A172 (cell line): ENCODE measurements around the gene PSMA7. TPM values are rescaled to one million over a fixed set of nuclear protein-coding genes. Genes with fewer than 3 reads are reported as not detected.

Experiments
- DNase-seq: peaks from one replicate; pipeline ENCODE4 v3.0.0-alpha.2; 2015; ENCODE audit warnings: low spot score
- total RNA-seq: library from RNA; depleted of rRNA; stranded (reverse); fragments of >200 nt; shearing (Covaris generic); gene quantifications from 2 replicates; pipeline ENCODE4 v1.2.3, GENCODE V29; 2014

Gene PSMA7
- total RNA-seq, 1 experiment from 2014 or later = 1,013 TPM

DNA sequence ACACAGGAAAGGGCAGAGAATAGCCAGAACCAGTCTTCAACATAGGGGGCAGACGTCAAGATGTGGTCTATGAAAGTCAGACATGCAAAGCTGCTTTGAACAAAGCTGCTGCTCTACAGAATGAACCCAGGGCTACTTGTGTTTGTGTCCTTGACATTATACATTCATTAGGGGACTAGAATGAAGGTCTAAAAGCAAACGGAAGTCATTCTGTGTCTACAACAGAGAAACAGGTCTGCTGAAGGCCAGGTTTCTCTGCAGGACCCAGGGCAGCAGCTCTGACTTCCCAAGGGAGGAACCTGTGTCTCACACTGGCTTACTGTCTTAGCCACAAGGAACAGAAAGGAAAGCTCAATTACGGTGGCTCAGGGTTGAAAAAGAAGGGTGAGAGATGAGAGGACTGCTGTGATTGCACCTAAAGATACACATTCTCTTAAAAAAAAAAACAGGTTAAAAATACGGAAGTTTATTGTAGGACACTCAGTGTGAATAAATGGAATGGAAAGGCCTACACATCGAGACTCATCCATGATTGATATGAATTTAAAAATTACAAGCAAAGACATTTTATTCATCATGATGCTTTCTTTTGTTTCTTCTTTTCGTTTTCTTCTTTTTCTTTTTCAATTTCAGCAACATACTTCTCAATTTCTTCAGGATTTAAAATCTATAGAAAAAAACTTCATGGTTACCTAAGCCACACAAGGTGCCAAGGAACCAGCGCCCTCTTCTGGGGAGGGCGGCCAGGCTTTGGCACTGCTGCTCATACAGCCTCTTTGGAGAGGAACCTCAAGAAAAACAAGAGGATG is 6.7 kb downstream of the PSMA7 start:
- peak; percentile 65 for DNase-seq

DNA sequence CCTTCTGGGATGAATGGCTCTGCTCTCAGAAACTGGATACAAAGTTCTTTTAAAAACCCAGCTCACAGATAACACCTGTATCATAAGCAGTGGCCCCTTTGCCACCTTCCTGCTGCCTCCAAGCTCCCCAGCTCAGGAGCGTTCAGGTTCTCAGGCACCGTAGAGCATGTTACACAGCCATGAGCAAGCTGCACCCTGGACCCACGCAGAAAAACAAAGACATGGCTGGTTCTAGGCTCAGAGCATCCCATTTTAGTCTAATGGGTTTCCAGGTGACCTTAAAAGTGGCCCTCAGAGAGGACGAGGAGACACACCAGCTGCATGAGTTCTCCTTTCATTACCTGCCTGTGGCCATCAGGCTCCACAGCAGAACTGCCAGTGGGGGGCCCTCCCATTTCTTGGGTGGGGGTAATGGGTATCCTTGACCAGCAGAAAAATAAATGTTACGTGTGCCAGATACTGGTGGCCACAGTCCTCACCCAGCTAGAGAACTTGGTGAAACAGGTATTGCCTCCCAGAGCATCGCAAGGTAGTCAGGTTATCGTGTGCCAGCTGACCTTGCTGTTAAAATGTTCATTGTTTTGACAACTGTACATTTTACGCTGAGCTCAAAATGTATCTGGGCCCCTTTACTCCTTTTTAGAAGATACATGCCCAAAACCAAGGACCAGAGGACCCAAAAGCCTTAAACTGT is 7.5 kb downstream of the PSMA7 start:
- DNase-seq = no peak

DNA sequence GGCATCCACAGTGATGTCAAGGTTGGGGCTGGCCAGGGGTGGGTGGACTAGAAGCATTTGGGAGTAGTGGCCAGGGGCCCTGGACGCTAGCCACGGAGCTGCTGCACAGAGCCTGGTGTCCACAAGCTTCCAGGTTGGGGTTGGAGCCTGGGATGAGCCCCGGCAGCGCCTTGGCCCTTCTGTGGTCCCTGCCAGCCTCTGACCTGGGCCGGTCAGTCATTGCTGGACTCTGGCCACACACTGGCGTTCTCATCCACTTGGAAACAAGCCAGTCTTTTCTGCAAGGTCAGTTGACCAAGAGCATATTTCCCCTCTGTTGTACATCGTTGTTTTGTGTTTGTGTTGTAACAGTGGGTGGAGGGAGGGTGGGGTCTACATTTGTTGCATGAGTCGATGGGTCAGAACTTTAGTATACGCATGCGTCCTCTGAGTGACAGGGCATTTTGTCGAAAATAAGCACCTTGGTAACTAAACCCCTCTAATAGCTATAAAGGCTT is 8.4 kb downstream of the PSMA7 start:
- no peak for DNase-seq

DNA sequence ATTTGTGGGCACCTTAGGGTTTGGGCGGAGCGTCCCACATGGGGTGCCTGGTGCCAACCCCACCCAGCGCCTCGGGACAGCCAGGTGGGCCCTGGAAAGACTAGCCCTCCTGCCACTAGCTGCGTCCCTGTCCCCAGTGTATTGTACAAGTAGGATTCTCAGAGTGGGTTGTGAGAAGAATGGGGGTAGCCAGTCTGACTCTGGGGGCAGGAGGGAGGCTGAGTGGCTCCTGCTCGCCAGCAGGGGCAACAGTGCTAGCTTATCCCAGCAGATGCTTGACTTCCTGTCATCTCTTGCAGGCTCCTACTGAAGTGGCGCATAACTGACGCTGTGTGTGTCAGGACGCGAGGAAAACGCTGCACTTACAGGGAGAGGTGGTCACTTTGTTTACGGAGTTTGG is 9.3 kb downstream of the PSMA7 start:
- DNase-seq = no peak

DNA sequence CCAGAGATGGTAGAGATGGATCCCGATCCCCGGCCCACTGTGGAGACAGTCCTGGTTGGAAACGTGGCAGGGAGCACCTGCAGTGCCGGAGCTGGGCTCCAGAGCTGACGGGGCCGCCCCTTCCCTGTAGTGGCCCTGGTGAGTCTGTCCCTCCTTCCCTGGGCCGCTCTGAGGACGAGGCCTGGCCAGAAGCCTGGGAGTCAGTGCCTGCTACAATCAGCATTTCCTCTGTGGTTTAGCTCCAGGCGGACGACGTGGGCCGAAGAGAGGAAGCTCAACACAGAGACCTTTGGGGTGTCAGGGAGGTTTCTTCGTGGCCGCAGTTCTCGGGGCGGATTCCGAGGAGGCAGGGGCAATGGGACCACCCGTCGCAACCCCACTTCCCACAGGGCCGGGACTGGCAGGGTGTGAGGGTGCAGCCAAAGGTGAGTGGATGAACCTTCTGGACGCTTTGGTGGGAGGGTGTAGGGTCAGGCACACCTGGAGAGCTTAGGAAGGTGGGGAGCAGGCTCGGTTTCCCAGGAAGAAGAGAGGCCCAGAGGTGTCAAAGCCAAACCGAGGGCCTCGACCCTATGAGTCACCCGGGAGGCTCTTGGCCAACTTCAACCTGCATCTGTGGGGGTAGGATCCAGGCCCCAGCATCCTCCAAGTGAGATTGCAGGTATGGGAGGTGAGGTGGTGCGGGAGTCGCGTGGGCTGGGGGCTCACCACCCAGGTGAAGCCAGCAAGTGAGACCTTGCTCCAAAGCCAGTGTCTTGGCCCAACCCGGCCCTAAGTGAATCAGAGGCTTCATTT is 9.9 kb downstream of the PSMA7 start:
- DNase-seq = no peak

DNA sequence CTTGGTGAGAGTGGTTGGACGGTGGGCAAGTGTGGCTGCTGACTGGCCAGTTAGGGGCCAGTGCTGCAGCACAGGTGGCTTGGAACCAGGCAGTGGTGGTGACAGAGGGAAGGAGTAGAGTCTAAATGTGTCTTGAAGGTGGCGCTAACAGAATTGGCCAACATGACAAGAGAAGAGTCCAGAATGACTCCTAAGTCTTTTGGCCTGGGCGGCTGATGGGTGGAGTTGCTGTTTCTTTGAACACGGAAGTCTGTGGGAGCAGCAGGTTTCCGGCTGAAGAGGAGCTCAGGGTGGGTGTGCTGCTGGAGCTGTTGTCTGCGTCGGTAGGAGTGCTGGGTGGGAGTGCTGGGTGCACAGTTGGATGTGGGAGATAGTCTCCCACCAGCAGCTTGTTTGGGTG is 10.8 kb downstream of the PSMA7 start:
- no peak for DNase-seq

DNA sequence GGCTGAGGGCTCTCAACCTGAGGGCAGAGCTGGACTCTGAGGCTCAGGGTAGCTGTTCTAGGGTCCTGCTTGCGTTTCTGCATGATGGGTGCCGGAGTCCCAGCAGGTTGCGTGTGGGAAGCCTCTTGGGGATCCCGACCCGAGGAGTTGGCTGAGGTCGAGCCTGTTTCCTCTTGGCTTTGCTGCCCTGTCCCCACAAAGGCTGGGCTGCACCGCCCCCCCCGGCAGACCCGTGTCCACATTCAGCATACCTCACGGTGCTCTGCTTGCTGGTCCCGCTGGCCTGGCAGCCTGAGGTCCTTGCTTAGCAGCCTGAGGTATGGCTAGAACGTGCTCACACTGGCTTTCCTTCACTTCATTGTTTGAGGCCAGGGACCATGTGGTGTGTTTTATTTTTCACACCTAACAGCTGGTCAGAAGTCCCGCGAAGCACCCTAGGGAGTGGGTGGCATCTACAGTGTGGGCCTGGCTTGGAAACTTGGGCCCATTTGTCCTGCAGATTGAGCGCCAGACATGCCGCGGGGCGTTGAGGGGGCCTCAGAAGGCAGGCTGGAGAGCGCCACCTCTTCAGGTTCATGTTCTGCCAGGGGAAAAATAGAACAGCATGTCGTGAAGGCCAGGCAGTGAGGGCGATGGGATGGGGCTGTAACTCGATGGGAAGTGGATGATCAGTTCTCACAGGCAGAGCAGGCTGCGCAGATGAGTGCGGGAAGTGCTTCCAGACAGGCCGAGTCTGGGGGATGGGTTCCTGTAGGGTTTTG is 11.5 kb downstream of the PSMA7 start:
- DNase-seq = no peak

DNA sequence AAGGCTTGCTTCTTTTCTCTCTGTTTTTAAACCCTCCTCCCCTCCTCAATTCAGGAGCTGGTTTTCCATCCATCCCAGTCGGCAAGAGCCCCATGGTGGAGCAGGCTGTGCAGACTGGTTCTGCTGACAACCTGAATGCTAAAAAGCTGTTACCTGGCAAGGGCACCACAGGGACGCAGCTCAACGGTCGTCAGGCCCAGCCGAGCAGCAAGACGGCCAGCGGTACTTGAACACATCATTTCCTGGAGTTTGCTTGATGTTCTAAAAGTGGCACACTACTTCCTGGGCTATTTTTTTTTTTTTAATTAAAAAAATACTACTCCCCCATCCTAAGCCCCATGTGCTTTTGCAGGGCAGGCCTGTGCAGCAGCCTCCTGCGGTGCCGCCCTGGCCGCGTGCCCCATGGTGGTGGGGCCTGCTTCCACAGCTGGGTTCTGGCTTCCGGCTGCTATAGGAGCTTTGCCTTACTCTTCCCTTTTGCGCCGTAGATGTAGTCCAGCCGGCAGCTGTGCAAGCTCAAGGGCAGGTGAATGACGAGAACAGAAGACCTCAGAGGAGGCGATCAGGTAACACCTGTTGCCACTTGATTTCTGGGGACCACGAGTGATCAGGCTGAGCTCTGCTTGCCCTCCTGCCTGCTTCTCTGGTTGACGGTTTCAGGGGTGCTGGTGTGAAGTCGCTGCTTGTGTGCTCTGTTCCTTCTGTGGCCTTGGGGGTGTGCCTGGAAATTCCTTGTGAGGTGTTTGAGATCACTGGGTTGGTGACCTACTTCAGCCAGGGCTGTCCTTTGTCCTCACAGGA is 13.3 kb downstream of the PSMA7 start:
- no peak for DNase-seq

DNA sequence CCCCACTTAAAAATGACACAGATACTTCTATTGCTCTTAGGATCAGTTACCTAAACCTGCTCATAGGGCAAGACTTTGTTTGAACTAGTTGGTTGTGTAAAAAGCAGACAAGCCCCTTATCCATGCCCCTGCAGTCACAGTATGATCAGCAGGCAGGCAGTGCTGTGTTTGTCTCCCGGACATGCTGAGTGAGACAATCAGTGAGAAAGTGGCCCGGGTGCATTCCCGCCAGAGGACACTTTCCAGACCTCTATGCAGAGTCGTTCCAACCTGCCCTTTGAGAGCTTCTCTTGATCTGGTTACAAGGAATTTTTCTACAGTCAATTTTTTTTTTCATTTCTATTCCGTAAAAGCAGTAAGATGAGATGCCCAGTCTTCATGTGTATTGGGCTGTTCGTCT is 14.7 kb downstream of the PSMA7 start:
- no peak for DNase-seq

DNA sequence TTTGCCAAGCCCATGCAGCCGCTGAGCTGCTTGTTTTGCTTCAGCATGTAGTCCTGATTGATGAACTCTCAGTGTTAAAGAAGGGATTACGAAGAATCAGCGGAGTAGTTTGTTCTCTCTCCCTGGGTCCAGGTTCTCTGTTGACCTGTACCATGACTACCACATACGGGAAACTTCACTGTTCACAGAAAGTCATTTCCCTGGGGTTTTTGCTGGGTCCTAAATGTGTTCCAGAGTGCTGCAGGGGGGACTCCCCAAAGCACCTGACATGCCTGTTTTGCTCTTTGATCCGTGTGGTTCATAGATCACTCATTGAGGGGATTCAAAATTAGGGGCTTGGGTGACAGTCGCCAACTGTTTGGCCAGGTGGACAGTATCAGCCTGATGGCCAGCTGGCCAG is 15.4 kb downstream of the PSMA7 start:
- DNase-seq = no peak

DNA sequence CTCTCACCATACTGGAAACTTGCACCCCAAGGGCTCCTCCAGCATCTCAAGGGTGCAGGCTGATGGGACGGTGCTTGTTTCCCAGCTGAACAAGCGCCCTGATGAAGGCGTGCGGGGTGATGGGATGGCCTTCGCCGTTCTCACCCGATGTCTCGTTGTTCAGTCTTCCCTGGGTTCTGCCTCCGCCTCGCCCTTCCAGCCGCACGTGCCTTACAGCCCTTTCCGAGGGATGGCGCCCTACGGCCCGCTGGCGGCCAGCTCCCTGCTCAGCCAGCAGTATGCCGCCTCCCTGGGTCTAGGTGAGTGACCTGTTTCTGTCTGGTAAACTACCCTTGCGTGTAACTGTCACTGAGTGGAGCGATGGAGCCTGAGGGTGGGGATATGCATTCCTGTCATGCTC is 17.1 kb downstream of the PSMA7 start:
- no peak for DNase-seq

DNA sequence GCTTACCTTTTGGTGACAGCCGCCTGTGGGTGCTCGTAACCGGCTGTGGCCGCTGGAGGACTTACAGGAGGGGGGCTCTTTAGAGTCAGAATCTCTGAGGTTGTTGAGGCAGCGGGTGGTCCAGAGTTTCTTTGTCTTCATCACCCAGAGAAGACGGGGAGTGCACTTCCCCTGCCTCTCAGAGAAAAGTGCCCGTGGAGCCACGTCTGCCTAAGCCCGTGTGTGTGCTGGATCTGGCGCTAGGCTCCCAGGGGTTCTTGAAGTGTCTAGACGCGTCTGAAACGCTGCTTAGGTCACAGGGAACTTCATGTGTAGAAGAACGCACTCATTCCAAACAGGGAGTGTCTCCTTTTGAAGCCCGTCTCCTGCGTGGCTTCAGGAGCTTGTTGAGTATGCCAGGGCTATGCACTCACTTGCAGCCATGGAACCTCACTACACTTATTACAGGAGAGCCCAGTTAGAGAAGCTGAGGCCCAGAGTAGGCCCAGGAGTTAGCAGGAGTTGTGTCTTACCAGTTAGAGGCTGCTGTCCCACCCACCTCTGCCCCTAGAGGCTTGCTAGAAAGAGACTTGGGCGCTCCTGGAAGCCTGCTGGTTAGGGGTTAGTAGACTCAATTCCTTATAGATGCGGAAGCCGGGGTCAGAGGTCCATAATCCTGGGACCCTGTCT is 19.6 kb downstream of the PSMA7 start:
- no peak for DNase-seq

DNA sequence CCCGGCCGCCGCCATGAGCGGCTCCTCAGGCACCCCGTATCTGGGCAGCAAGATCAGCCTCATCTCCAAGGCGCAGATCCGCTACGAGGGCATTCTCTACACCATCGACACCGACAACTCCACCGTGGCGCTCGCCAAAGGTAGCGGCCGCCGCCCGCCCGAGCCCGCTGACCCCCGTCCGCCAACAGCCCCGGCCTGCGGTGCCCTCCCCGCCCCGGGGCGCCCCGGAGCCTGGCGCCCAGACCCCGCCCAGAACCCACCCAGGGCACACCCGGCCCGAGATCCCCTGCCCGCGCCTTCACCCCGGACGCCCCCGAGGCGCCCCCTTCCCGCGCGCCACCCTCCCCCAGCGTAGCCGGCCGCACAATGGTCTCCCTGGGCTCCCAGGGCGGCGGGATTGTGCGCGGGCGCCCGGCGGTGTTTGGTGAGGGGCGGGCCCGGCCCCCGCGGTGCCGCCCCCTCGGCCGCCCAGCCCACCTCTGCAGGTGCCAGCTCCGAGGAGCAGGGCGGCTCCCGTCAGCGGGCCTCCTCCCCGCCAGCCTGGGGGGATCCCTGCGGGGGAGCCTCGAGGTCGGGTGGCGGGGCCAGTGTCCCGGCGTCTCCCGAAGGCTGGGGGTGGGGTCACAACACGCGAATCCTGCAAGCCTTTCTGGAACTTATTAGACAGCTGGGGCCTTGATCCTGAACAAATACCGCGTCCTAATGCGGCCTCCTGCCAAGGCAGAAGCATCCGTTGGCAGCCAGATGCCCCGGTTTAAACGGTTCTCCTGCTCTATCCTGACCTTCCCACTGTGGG is 20.3 kb downstream of the PSMA7 start:
- no peak for DNase-seq

DNA sequence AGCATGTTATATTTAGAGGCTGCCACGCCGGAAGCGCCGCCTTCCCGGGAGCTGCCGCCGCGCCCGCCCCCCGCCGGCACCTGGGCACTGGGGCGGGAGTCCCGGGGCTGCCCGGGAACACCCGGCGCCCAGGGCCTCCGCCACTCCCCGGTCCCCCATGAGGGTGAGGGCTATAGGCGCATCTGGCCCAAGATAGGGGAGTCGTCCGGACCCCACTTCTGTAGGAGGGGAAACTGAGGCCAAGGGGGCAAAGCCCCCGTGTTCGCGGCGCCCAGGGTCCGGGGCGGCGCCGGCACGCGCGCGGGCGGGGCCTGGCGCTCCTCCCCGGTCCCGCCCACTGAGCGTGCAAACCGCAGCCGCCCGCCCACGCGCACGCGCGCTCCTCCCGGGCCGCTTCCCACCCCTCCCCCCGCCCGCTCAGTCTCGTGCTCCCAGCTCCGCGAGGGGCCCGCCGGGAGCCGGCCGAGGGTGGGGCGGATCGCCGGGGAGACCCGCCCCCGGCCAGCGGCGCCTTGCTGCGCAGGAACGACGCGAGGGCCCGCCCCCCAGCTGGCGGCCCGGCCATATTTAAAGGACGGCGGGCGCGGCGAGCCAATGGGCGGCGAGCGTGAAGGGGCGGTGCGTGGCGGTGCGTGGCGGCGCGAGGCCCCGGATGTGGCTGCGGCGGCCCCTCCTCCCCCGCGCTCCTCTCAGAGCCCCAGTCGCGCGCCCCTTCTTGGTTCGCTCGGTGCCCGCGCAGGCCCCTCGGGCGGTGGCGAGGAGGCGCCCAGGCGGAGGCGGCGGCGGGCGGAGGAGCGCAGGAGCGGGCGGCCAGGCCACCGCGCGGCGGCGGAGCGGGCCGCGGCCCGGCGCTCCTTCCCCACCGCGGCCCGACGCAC is 21.2 kb downstream of the PSMA7 start, which contains the start of gene LSM14B:
Gene LSM14B (plus strand): TSS at position 700 of the 878 bp plus-strand sequence. CDS start 192 bp downstream, outside the sequence.
- peak; percentile 87 for DNase-seq

DNA sequence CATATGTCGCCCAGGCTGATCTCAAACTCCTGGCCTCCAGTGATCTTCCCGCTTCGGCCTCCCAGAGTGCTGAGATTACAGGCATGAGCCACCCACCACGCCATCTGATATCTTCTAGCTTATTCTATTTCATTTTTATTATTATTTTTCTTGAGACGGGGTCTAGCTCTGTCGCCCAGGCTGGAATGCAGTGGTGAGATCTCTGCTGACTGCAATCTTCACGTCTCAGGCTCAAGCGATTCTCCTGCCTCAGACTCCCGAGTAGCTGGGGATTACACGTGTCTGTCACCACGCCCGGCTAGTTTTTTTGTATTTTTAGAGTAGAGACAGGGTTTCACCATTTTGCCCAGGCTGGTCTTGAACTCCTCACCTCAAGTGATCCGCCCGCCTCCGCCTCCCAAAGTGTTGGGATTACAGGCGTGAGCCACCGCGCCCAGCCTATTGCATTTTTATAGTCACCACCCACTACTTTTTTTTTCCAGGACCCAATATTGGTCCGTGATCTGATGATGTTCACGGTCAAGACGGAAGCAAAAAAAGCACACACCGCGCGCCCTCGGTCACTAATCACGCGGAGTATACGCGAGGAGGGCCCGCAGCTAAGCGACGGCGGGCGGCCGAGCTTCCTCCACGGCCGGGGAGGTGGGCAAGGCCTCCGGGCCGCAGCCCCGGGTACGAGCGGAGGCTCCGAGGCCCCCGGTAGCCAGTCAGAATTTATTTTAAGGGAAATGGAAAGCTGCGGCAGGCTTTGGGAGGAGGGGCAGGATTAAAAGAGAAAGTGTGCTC is 22.0 kb downstream of the PSMA7 start:
- DNase-seq = no peak

DNA sequence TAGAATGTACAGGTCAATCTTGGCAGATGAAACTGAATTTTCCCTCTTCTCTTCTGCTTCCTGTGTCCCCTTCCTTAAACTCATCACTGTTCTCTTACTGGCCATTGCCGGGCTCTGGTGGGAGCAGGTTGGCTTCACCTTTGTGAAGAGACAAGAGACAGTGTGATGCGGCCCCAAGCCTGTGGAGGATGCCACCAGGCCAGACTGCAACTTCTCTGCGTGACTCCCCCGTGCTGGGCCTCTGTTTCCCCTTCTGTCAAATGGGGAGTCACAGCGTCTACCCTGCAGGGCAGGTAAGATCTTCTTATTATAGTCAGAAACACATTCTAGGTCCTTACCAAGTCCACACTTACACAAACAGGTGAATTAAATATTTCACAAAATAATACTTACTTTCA is 22.8 kb downstream of the PSMA7 start:
- no peak for DNase-seq

DNA sequence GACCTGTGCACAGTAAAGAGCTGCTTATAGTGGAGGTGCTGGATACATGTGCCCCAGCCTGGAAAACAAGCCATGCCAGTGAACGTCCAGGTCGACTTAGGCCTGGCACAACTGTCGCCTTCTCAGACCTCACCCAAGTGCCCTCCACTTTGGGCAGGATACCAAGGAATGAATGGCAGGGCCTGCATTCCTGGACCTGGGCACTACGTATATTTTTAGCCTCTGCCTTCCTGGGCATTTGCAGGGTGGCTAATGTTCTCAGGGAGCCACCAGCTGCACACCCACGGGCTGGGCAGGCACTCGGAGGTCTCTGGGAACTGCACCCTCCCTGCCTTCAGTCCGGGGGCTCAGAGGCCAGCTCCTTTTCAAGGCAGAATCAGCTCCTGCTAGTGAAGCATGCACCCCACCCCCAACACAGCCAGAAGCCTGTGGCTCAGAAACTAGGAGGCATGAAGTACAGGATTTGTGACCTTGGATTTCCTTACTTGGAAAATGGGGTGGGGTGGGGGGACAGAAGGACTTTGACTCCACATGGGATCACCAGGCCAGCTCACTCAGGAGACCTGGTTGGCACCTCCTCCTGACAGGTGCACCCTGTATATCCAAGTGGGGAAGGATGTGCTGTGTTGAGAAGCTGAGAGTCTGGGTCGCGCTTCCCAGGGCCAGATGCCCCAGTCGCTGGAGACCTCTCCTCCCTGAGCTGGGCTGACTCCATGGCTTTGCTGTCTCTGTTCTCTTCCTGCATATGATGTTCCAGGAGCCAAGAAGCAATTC is 23.4 kb downstream of the PSMA7 start:
- DNase-seq = no peak
